ENCODE results near the gene FOXS1. TPM values are rescaled to one million over a fixed set of nuclear protein-coding genes. Genes with fewer than 3 reads are reported as not detected.
"Not testable (repeated sequence)": the region's sequence is repeated elsewhere in the genome, so short reads cannot be mapped to it uniquely, and the experiment has no call there.

The FOXS1 gene
- total RNA-seq, 2 donors from 2014 or later, result not detected

- 92 to 99% methylated on average over 4 to 5 of the region's 5 CpGs for WGBS, 2 experiments (ENCODE audit: insufficient coverage in 1 of 2, insufficient read length in 1 of 2)
- peaks cover 10% of the 10 kb centered on the region for H3K4me1 Mint-ChIP-seq
These were observed 27.9 kb downstream of the FOXS1 start for GRCh38 chr20:31817461-31817860.

GRCh38 chr20:31816221-31816620 lies 29.2 kb downstream of the FOXS1 start:
- H3K9me3 Mint-ChIP-seq, result no peaks in the 10 kb centered on the region
- H3K9ac ChIP-seq (ENCODE audit: extremely low read depth, low read length, poor library complexity, severe bottlenecking), result no peak overlapping the region
- no peak overlapping the region for H3K27ac Mint-ChIP-seq
- no peak overlapping the region for H3K4me3 ChIP-seq (ENCODE audit: low read length)
- no peaks in the 10 kb centered on the region for H3K36me3 Mint-ChIP-seq (ENCODE audit: low read depth)
- H3K4me3 Mint-ChIP-seq, result no peak overlapping the region
- peaks cover 10% of the 10 kb centered on the region for H3K4me1 Mint-ChIP-seq
- no peaks in the 10 kb centered on the region for H3K36me3 ChIP-seq (ENCODE audit: control insufficient read depth, insufficient read depth, low read length)
- no peaks in the 10 kb centered on the region for H3K27me3 ChIP-seq (ENCODE audit: control insufficient read depth, insufficient read depth, low read length, poor library complexity, severe bottlenecking)
- 89 to 90% methylated on average over 5 of the region's 5 CpGs for WGBS, 2 experiments (ENCODE audit: insufficient coverage in 1 of 2, insufficient read length in 1 of 2)
- DNase-seq, result no peak
- H3K4me1 ChIP-seq (ENCODE audit: control insufficient read depth, insufficient read depth, low read length), result peaks cover 14% of the 10 kb centered on the region
- no peak for TF ChIP-seq CTCF (conservative IDR thresholded peaks at IDR 0.05)
- H3K9me3 ChIP-seq (ENCODE audit: control insufficient read depth, low read length), result no peaks in the 10 kb centered on the region
- no peak overlapping the region for H3K27ac ChIP-seq (ENCODE audit: low read depth, low read length)
- no peaks in the 10 kb centered on the region for H3K27me3 Mint-ChIP-seq (ENCODE audit: insufficient read depth)

More at GRCh38 chr20:31817461-31817860, 27.9 kb downstream of the FOXS1 start:
- Mint-ChIP-seq H3K9me3 (no peaks in the 10 kb centered on the region), H3K4me3 (no peak overlapping the region), H3K27ac (no peak overlapping the region), H3K27me3 (ENCODE audit: insufficient read depth) (peaks cover 3% of the 10 kb centered on the region), H3K36me3 (ENCODE audit: low read depth) (no peaks in the 10 kb centered on the region)
- Histone ChIP-seq H3K4me3 (ENCODE audit: low read length) (no peak overlapping the region), H3K27me3 (ENCODE audit: control insufficient read depth, insufficient read depth, low read length, poor library complexity, severe bottlenecking) (no peaks in the 10 kb centered on the region), H3K4me1 (ENCODE audit: control insufficient read depth, insufficient read depth, low read length) (peaks cover 14% of the 10 kb centered on the region), H3K36me3 (ENCODE audit: control insufficient read depth, insufficient read depth, low read length) (no peaks in the 10 kb centered on the region), H3K9me3 (ENCODE audit: control insufficient read depth, low read length) (no peaks in the 10 kb centered on the region), H3K27ac (ENCODE audit: low read depth, low read length) (no peak overlapping the region), H3K9ac (ENCODE audit: extremely low read depth, low read length, poor library complexity, severe bottlenecking) (no peak overlapping the region)
- DNase-seq, result no peak
- TF ChIP-seq CTCF (conservative IDR thresholded peaks at IDR 0.05), result no peak

GRCh38 chr20:31815408-31816188 lies 29.8 kb downstream of the FOXS1 start:
- H3K27ac ChIP-seq (ENCODE audit: low read depth, low read length), result no peak overlapping the region
- no peak overlapping the region for H3K4me3 Mint-ChIP-seq
- DNase-seq, result peak; percentile 66

GRCh38 chr20:31814142-31814541 lies 31.3 kb downstream of the FOXS1 start:
- H3K9me3 Mint-ChIP-seq; H3K4me1 Mint-ChIP-seq; H3K9ac ChIP-seq (ENCODE audit: extremely low read depth, low read length, poor library complexity, severe bottlenecking); H3K9me3 ChIP-seq (ENCODE audit: control insufficient read depth, low read length); H3K36me3 ChIP-seq (ENCODE audit: control insufficient read depth, insufficient read depth, low read length); H3K27ac Mint-ChIP-seq; H3K4me3 Mint-ChIP-seq; H3K4me3 ChIP-seq (ENCODE audit: low read length); H3K27ac ChIP-seq (ENCODE audit: low read depth, low read length); DNase-seq; H3K27me3 ChIP-seq (ENCODE audit: control insufficient read depth, insufficient read depth, low read length, poor library complexity, severe bottlenecking); H3K4me1 ChIP-seq (ENCODE audit: control insufficient read depth, insufficient read depth, low read length); H3K27me3 Mint-ChIP-seq (ENCODE audit: insufficient read depth); H3K36me3 Mint-ChIP-seq (ENCODE audit: low read depth): not testable (repeated sequence)
- 90 to 95% methylated on average over 6 to 7 of the region's 7 CpGs for WGBS, 2 experiments (ENCODE audit: insufficient coverage in 1 of 2, insufficient read length in 1 of 2)

More at GRCh38 chr20:31815408-31816188, 29.8 kb downstream of the FOXS1 start:
- H3K9ac ChIP-seq (ENCODE audit: extremely low read depth, low read length, poor library complexity, severe bottlenecking), result no peak overlapping the region
- H3K27me3 ChIP-seq (ENCODE audit: control insufficient read depth, insufficient read depth, low read length, poor library complexity, severe bottlenecking), result no peaks in the 10 kb centered on the region
- H3K4me1 ChIP-seq (ENCODE audit: control insufficient read depth, insufficient read depth, low read length), result peaks cover 11% of the 10 kb centered on the region
- Mint-ChIP-seq H3K4me1 (peaks cover 10% of the 10 kb centered on the region), H3K36me3 (ENCODE audit: low read depth) (no peaks in the 10 kb centered on the region), H3K9me3 (no peaks in the 10 kb centered on the region), H3K27ac (peak overlapping the region; percentile 41), H3K27me3 (ENCODE audit: insufficient read depth) (no peaks in the 10 kb centered on the region)
- 76 to 77% methylated on average over 8 to 9 of the region's 9 CpGs for WGBS, 2 experiments (ENCODE audit: insufficient coverage in 1 of 2, insufficient read length in 1 of 2)
- H3K36me3 ChIP-seq (ENCODE audit: control insufficient read depth, insufficient read depth, low read length), result no peaks in the 10 kb centered on the region
- no peaks in the 10 kb centered on the region for H3K9me3 ChIP-seq (ENCODE audit: control insufficient read depth, low read length)
- no peak for TF ChIP-seq CTCF (conservative IDR thresholded peaks at IDR 0.05)
- no peak overlapping the region for H3K4me3 ChIP-seq (ENCODE audit: low read length)

All from endodermal cell (in vitro differentiated cells).